Mammary epithelial cell (primary cell): Measurements from ENCODE around the gene PTGES.

Experiments
- EZH2 ChIP-seq: IDR thresholded peaks from 2 replicates; pipeline ENCODE4 v1.6.1; 2012; ENCODE audit warnings: low read length, inconsistent platforms, borderline replicate concordance
- TF ChIP-seq, protein P1 (sequence below), 2 donors: IDR thresholded peaks in 1 of 2; conservative IDR thresholded peaks in 1 of 2; 2 replicates each; pipeline ENCODE4 v1.5.1; 2011 to 2012; ENCODE audit warnings: inconsistent platforms in 2 of 2, low read length in 2 of 2, mild to moderate bottlenecking in 2 of 2, control low read depth in 1 of 2, low read depth in 1 of 2; ENCODE audit not compliant: insufficient read depth in 1 of 2; ENCODE audit errors: extremely low read depth in 1 of 2

DNA sequence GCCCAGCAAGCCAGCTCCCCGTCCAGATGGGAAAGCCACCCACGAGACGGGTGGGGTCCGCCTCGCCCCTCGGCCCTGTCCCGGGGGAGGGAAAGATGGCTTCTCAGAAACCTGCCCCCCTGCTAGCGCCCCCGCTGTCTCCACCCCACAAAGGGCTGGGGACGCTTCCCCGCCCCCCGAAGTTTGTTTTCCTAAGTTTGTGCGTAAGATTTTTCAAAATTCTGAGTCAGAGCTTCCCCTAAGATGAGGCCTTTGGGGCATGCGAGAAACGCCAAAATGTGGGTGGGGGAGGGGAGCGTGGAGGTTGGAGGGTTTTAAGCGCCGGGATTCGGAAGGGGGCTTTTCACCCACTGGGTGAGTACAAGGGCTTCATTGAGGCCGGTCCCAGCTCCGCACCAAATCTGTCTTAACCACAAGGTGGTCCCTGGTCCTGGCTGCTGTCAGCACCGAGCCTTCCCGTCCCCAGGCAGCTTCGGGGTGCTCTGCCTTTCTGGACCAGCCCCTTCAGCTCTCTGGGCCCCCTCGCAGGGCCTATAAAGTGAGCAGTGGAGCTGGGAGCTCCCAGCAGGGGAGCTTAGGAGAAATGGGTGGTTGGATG, 55.1 kb downstream of the PTGES start:
- TF ChIP-seq EZH2: no peak
- TF ChIP-seq, protein P1, sequence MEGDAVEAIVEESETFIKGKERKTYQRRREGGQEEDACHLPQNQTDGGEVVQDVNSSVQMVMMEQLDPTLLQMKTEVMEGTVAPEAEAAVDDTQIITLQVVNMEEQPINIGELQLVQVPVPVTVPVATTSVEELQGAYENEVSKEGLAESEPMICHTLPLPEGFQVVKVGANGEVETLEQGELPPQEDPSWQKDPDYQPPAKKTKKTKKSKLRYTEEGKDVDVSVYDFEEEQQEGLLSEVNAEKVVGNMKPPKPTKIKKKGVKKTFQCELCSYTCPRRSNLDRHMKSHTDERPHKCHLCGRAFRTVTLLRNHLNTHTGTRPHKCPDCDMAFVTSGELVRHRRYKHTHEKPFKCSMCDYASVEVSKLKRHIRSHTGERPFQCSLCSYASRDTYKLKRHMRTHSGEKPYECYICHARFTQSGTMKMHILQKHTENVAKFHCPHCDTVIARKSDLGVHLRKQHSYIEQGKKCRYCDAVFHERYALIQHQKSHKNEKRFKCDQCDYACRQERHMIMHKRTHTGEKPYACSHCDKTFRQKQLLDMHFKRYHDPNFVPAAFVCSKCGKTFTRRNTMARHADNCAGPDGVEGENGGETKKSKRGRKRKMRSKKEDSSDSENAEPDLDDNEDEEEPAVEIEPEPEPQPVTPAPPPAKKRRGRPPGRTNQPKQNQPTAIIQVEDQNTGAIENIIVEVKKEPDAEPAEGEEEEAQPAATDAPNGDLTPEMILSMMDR (conservative IDR thresholded peaks at IDR 0.05 in 1 of 2, IDR thresholded peaks at IDR 0.05 in 1 of 2; ENCODE audit: extremely low read depth in 1 of 2, insufficient read depth in 1 of 2, low read depth in 1 of 2, low read length in 2 of 2): no peak
